GM19463 (cell line): ENCODE measurements around the gene CAP2.

ENCODE experiments used
- ATAC-seq: cut with Tn5 transposase; IDR thresholded peaks from one replicate; pipeline ENCODE4 v1.9.1; 2021; ENCODE audit warnings: mild to moderate bottlenecking, moderate library complexity; ENCODE audit not compliant: unreplicated experiment

Gene CAP2

DNA sequence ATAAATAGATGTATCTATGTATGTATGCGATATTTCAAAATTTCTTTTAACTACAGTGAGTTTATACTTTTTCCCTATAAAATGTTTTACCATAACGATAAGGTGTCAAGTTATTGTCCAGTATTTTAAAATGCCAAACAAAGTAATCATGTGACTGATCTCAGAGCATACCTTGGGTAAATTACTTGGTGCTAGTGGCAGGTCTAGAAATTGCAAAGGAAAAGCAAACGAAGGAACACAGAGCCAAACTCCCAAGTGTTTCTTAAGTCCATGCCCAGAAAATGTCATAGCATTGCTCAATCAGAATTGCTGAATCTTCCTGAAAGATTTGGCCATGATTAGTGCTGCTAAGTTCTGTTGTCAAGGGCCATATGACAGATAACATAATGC is 77.5 kb downstream of the CAP2 start:
- no peak for ATAC-seq

DNA sequence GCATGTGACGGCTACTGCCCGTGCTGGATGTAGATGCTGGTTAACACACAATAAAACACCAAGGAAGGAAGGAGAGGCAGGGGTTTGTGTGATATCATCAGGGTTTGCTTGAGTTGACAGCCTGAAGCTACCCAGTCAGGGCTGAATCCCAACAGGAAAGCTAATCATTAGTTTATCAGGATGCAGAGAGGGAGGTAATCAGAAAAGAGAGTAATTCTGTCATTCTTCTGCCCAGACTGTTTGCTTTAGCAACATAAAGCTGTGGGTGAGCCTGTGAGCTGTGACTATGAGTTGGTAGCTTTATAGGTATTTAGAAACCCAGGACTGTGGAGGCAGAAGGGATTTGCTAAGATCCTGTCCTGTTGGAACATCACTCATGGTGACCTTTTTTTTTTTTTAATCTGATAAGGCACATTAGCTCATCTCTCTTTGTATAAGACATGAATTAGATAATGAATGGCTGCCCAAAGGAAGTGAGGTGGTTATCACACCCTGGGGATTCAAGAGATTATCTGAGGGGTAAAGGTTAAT is 79.3 kb downstream of the CAP2 start:
- no peak for ATAC-seq

DNA sequence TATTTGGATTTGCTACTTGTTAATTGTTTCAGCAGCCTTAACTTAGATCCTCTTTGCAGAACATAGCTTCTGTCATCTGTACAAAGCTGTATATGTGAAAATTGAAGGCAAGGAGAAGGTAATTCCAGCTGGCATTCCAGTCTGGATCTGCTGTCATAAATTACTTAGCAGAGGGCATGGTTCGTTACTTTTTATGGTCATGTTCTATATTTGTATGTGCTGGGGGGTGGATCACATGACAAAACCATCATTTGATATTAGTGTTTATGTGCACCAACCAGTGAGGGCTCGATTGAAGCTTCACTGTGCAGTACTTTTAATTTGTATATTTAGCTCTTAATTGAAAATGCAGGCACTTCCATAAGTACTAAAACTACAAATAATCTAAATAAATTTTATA is 80.2 kb downstream of the CAP2 start:
- no peak for ATAC-seq

DNA sequence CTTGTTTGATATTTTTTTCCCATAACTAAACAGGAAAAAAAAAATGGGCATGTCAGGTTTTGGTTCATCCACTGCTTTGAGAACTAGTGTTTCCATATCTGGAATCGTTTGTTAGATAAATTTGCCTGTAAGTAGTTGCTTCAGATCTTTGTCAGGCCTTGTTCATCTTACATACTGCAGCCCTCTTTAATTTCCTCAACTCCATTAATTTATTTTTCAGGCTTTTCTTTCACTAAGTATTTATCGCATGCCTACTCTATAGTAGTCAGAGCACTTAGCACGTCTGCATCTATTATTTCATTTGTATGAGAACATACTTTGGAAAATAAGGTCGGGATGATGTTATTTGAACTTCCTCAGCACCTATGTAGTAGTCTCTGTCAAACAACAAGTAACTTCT is 80.9 kb downstream of the CAP2 start:
- ATAC-seq = no peak

DNA sequence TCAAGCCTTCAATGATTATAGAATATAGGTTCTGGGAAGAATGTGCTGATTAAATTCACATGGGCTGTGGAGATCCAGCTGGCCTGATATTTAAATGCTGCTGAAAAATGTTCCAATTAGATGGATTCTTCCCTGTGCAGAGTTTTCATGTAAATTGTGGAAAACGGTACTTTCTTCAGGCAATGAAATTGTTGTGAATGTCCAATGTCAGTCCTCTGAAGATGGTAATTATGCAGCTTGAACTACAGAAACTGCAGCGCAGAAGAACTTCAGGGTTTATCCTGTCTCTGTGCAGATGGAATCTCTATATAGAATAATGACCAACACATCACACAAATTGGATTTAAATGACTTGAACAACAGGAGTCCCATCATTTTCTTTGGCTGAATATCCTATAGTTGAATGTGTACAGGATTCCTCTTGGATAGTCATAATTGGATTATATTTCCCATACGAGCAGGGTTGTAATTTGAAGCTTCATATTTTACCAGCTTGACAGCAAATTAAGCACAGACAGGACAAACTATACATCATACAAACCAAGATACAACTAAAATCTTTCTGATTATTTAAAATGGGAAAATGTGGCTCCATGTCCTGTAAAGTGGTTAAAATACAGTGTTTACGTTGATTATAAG is 82.3 kb downstream of the CAP2 start:
- no peak for ATAC-seq

DNA sequence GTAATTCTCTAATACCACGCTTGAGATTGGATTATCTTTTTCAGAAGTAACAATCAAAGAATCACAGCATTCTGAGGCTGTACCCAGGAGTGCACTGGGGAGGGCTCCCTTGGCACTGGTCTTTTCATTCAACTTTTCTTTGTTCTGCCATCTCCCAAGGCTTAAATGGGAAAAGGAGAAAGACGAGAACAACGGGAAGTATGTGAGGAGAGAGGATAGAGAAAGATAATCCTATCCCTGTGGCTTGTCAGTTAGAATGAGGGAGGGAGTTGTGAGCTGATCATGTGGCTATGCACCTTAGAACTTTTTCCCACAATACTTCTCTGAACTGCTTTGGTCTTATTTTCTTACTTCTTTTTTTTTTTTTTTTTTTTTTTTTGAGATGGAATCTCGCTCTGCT is 83.1 kb downstream of the CAP2 start:
- no peak for ATAC-seq

DNA sequence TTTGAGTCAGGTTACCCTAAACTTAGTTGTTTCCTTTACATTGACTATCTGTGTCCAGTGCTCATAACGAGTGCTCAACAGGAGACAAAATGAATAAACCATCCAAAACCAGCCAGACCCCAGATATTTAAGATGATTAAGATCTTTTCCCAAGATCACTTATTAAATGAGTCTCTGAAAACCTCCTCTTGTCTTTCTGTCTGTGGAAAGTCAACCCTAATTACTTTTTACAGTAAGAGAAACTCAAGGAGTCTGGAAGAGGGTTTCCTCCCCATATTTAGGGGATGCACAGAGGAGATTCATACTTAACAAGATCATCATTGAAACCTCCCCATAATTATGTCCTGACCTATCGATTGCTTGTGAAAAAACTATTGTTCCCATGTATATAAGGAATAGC is 84.0 kb downstream of the CAP2 start:
- no peak for ATAC-seq

DNA sequence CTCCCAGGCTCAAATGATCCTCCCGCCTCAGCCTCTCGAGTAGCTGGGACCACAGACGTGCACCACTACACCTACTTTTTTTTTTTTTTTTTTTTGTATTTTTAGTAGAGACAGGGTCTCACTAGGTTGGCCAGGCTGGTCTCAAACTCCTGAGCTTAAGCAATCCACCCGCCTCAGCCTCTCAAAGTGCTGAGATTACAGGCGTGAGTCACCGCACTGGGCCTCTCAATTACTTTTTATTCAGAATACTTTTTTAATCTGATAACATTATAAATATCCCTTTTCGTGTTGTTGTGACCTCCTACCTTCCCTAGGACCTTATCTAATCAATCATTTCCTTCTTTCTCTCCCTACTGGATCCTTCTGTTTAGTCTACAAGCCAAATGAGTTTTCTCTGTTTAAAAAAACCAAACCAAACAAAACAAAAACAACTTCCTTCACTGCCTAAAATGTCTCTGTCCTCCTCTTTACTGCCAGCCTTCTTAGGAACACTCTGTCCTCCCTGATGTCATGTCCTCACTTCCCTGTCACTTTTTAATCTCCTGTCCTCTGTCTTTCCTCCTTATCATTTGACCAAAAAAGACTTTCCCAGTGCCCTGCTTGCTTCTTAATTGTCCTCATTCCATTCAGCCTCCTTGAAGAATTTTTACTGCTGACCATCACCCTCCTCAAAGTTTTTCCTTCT is 85.0 kb downstream of the CAP2 start:
- no peak for ATAC-seq

DNA sequence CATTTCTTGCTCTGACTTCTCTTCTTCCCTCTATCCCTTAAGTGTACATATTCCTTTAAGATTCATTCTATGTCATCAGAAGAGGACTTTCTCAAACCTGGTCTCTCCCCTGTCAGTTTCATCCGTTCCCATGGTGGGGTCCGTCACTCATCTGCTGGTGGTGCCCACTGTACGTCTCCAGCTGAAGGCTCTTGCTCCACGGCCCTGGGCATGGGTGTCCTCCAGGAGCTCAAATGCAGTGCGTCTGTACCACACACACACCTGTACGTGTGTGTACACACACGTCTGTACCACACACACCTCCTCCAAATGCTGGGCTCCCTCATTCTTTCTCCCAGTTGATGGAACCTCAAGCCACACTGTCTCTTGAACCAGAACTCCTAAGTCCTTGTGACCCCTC is 85.6 kb downstream of the CAP2 start:
- no peak for ATAC-seq

DNA sequence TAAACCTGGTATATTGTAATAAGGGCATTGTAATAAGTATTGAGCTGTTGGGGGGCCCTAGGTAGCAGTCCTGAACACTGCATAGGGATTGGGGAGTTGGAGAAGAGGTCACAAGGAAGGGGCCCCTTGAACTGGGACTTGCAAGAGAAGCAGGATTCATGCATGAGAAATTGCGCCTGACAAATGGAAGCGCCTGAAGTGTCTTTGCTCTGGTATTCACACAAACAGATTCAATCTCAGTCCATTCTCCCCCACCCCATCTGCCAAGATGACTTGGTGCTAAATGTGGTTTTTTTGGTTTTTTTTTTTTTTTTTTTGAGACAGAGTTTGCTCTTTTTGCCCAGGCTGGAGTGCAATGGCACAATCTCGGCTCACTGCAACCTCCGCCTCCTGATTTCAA is 87.1 kb downstream of the CAP2 start:
- no peak for ATAC-seq

DNA sequence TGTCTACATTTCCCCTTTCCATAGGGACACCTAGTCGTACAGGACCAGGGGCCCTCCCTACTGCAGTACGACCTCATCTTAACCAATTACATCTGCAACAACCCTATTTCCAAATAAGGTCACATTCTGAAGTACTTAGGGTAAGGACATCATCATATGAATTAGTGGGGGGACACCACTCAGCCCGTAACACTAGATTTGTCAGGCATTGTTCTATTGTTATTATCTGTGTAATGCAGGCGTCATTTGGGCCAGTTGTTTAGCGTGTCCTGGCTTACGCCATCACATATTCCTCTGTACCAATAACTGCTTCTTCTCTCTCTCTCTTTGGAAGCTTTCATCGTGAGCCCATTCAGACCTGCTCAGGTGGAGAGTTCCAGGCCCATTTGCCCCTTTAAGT is 89.3 kb downstream of the CAP2 start:
- no peak for ATAC-seq

DNA sequence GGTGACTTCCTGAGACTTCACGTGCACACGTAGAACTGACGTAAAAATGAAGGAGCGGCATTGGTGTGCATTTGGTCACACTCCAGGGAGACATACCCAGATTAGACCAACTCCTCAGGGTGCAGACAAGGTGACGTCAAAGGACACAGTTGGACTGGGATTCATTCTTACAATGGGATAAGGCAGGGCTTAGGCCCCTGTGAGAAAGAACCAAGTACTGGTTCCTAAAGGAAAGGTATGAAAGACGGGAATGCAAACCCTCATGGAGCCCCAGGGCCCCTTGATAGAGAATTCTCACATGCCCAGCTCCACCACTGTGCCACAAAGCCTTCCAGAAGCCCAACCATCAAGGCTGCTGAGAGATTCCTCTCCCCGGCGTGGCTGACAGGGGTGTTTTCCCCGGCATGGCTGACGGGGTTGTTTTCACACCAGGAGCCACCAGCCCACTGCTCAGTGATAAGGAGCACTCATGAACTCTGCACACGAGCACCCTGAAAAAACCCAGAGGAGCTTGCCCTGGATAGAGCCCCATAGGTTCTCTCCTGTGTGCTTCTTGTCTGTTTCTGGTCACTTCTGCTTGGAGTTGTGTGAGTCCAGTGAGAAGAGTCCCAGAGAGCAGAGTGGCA is 90.1 kb downstream of the CAP2 start:
- ATAC-seq = no peak

DNA sequence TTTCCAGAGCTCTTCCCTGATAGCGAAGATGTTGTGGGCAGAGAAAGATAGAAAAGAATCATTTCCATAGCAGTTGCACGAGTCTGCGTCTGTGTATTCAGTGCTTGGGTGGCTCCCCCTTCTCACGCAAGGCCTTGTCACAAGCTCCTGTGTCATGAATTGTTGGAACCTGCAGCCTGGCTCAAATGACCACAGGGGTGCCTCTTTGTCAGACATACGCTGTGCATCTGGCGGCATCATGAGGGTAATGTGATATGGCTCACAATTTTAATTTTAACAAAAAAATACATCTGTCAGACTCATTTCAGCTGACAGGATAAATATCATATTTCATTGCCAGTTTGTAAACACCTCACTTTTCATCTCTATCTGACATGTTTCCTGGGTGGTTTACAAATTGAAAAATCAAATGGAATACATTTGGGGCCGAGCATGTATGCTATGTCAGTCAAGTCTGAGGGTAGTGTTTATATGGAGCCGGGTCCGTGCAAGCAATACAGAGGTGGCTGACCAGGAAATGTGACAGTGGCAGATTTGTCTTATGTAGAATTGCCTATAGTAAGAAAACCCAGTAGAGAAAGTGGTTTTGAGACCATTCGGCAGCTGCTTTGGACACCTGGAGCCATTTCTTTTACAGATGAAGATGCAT is 90.9 kb downstream of the CAP2 start:
- no peak for ATAC-seq

DNA sequence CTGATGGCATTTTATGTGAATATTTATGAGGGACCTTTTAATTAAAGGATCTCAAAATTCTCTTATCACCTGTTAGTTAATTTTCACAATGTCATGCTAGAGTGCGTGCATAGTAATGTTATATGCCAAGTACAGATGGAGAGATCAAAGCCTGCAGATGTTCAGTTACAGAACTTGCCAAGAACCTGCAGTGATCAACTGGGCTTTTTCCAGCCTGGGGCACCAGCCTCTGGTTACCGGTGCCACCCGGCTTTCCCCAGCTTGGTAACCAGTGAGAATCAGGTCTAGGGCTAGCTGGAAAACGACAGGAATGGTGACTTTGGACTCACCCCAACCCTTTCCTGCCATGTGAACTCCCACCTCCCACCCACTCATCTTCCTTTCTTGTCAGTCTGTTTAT is 91.8 kb downstream of the CAP2 start:
- no peak for ATAC-seq

DNA sequence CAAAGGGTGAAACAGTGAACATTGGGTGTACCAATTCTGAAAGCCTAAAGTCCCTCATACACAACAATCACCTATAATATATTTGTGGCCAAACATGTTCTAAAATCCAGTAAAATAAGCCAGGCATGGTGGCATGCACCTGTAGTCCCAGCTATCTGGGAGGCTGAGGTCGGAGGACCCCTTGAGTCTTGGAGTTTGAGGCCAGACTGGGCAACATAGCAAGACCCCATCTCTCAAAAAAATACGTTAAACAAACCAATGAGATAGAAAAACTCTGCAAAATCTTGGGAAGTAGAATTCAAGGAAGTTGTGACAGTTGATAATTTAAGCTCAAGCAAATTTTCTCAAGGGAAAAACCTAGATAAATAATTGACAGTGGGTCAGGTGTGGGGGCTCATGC is 92.6 kb downstream of the CAP2 start:
- ATAC-seq = no peak

DNA sequence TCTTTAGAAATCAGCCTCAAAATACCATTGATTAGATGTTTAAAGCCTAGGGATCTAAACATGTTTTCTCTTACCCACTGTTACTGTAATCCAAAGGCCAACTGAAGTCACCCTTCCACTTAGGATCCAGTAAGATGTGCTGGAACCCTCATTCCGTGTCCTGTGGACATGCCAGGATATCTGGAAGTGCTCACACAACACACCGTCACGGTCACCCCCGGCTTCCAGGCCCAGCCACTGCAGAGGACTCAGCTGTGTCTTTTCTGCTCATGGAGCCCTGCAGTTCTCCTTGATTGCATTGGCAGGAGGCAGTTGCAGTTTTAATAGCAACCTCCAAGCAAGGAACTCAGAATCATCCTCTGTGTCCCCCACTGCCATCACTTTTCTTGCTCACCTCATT is 93.3 kb downstream of the CAP2 start:
- no peak for ATAC-seq

DNA sequence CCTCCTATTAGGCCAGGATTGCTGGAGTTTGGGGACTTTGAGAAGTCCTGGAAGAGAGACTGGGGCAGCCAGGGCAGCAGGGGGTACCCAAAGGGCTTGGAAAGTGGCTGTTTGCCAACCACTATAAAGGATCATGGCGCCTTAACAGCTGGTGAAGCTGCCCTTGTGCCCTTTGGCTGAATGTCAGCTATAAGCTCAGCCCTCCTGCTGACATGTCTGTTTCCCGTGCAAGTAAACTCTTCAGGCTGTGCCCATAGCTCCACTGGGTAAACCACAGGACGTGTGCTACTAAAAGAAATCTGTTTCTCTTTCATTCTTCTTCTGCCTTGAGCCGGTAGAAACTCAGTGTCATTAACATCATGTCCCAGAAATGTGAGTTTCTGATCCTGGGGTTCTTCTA is 97.3 kb downstream of the CAP2 start:
- no peak for ATAC-seq

DNA sequence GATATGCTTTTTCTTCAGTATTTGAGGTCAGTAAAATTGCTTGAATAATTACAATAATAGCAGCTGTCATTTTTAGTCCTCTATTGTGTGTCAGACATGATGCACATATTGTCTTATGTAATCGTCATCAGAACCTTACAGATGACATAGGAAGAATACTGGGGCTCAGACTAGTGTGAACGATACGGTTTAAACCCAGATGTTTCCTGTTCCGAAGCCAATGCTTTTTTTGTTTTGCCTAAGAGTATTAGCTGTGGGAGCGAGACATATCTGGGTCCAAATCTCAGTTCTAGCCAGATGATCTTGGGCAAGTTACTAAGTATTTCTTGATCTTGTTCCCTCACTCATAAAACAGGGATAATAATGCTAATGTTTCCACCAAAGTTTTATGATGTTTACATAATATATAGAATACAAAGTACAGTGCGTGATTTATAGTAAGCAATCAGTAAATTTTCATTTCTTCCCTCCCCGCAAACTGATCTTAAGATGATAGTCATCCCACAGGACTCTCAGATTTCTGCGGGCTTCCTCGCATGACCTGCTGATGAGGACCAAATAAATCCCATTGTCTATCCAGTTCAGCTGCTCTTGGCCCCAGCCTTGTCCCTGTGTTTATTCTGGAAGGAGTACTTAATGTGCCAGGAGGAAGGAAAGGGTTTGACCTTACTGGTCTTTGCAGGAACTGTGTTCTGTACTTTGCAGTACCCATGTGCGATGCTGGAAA is 98.2 kb downstream of the CAP2 start:
- no peak for ATAC-seq

DNA sequence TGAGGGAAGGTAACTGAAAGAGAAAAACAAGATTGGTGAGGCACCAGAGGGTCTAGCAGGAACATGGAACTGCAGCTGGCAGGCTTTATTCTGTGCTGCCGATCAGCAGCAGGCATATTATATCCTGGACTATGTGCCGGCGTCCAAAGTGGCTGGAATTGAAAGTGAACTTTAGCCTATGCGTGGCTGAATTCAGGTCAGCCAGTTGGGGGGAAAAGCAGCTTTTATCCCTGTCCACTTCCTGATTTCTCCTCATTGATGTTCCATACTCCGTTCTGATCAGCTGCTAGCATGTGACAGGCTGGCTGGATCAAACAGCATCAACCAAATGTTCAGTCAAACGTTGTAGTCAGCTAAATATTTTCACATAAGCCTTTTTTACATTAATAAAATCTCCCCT is 99.0 kb downstream of the CAP2 start:
- ATAC-seq = no peak

DNA sequence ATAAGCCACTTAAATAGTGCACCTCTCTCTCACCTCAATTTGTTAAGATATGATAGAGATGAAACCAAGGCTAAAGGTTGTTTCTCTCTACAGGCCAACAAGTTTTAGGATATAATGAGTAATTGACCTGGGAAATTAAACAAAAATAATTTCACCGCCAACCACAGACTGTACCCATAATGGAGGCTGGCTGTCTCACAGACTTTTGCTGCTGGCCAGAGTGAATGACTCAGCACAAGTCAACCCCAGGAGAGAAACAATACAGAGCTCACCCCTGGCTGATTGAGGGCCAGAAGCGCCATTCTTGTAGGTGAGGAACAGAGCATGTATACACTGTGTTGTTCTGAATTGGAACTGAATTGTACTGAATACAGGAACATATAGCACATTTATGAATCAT is 99.9 kb downstream of the CAP2 start:
- no peak for ATAC-seq

DNA sequence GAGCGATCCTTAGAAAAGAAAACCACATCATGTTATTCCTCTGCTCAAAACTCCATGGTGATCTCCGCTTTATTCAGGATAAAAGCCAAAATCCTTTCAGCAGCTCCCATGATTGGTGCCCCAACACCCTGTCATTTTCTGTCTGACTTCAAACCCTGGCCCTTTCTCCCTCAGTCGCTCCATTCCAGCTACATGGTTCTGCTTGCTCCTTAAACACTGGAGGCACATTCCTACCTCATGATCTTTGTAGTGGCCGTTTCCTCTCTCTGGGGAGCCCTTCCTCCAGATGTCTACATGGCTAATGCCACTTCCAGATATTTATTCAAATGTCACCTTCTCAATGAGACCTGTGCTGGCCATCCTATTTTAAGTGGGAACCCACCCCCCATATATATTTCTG is 100.8 kb downstream of the CAP2 start:
- no peak for ATAC-seq
